Activated naive CD8-positive, alpha-beta T cell treated with anti-CD3 and anti-CD28 coated beads for 36 hours (primary cell): Measurements from ENCODE around the gene ARHGAP12. TPM values are rescaled to one million over a fixed set of nuclear protein-coding genes. Genes with fewer than 3 reads are reported as not detected.
A peak's percentile ranks its signal among the peaks of the same experiment; 100 is the strongest.

Source experiments
- DNase-seq: peaks from one replicate; pipeline ENCODE4 v3.0.0; 2021
- H3K27ac Mint-ChIP-seq: one replicate; pipeline ENCODE4 v1.8.0; 2022; ENCODE audit warnings: mild to moderate bottlenecking, moderate library complexity, mixed read lengths
- H3K27me3 Mint-ChIP-seq: one replicate; pipeline ENCODE4 v1.8.0; 2022; ENCODE audit warnings: mild to moderate bottlenecking, mixed read lengths
- H3K36me3 Mint-ChIP-seq: one replicate; pipeline ENCODE4 v1.8.0; 2021; ENCODE audit warnings: mild to moderate bottlenecking, mixed read lengths
- H3K4me1 Mint-ChIP-seq: one replicate; pipeline ENCODE4 v1.8.0; 2021; ENCODE audit warnings: mixed read lengths
- H3K4me3 Mint-ChIP-seq: one replicate; pipeline ENCODE4 v1.8.0; 2022; ENCODE audit warnings: mild to moderate bottlenecking, moderate library complexity, mixed read lengths
- H3K9me3 Mint-ChIP-seq: one replicate; pipeline ENCODE4 v1.8.0; 2022; ENCODE audit warnings: mixed read lengths
- total RNA-seq, 2 experiments: library from RNA; stranded (reverse); gene quantifications; one replicate each; pipeline ENCODE4 v1.2.3, GENCODE V29; 2021

ARHGAP12 gene
- total RNA-seq, 2 experiments from 2014 or later = 2.8 to 3.4 TPM

DNA sequence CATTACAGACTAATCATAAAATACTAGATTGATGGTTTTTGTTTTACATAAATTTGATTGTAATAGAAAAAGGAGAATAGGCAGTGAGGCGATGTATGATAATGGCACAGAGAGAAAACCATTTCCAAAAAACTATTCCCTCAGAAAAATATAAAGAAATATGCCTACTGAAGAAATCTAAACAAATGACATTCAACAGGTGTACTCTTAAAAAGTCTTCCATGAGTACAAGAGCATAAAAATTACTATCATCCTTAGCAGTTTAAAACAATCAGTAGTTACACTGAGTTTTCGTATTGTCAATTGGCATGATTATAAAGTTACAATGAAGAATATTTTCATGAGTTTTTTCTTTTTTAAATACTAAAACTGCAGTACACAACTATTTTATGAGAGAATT lies 75.0 kb downstream of the ARHGAP12 start:
- H3K36me3 Mint-ChIP-seq = peaks cover 5% of the 10 kb centered on the region
- DNase-seq = no peak
- peaks cover 16% of the 10 kb centered on the region for H3K4me1 Mint-ChIP-seq
- H3K27me3 Mint-ChIP-seq = no peaks in the 10 kb centered on the region
- H3K4me3 Mint-ChIP-seq = no peak overlapping the region
- no peaks in the 10 kb centered on the region for H3K9me3 Mint-ChIP-seq
- no peak overlapping the region for H3K27ac Mint-ChIP-seq

GRCh38 chr10:31851216-31851615 lies 77.4 kb downstream of the ARHGAP12 start:
- Mint-ChIP-seq H3K27ac (peak overlapping the region; percentile 47), H3K4me3 (no peak overlapping the region), H3K36me3 (peaks cover 2% of the 10 kb centered on the region), H3K9me3 (no peaks in the 10 kb centered on the region), H3K4me1 (peaks cover 12% of the 10 kb centered on the region), H3K27me3 (no peaks in the 10 kb centered on the region)
- no peak for DNase-seq

DNA sequence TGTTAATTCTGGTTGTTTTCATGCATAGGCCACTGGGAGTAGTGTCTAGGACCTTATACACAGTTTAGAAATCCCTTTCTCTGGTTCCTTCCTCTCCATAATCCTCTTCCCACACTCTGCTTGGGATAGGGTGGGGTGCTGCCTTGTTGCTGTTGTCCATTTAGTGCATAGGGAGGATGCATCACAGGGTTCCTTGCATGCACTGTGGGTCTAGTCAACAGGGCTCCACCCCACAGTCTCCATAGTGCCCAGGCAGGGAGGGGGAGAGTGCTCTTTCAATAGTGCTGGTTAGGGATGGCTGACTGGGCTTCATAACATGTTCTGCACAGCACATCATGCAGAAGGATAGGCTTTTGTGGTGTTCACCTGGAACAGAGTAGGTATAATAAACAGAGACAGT lies 81.1 kb downstream of the ARHGAP12 start:
- H3K36me3 Mint-ChIP-seq = peaks cover 2% of the 10 kb centered on the region
- H3K27ac Mint-ChIP-seq = no peak overlapping the region
- no peak for DNase-seq
- H3K9me3 Mint-ChIP-seq = no peaks in the 10 kb centered on the region
- H3K4me1 Mint-ChIP-seq = peaks cover 17% of the 10 kb centered on the region
- no peaks in the 10 kb centered on the region for H3K27me3 Mint-ChIP-seq
- no peak overlapping the region for H3K4me3 Mint-ChIP-seq

DNA sequence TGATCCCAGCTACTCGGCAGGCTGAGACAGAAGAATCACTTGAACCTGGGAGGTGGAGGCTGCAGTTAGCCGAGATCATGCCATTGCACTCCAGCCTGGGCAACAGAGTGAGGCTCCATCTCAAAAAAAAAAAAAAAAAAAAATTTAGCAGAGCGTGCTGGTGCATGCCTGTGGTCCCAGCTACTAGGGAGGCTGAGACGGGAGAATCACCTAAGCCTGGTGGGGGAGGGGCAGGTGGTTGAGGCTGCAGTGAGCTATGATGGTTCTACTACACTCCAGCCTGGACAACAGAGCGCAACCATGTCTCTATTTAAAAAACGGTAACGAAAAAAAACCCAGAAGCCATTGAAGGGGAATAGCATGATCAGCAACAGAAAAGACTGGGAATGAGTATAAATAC lies 89.9 kb downstream of the ARHGAP12 start:
- Mint-ChIP-seq H3K9me3 (no peaks in the 10 kb centered on the region), H3K4me1 (peaks cover 9% of the 10 kb centered on the region), H3K36me3 (no peaks in the 10 kb centered on the region), H3K27ac (no peak overlapping the region), H3K27me3 (no peaks in the 10 kb centered on the region), H3K4me3 (no peak overlapping the region)
- no peak for DNase-seq

DNA sequence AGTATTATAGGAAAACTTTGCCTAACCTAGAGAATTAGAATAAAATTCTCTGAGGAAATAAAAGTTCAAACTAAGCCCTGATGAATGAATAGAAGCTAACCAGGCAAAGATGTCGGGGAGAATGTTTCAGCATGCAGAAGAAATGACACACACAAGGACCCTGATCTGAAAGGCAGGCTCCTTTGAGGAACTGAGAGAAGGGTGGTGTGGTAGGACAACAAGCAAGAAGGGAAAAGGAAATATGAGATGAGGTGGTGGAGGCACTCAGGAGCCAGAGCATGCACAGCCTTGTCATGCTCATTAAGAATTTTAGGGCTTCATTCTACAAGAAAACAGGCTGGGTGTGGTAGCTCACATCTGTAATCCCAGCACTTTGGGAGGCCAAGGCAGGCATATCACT lies 90.6 kb downstream of the ARHGAP12 start:
- Mint-ChIP-seq H3K27me3 (no peaks in the 10 kb centered on the region), H3K4me3 (no peak overlapping the region), H3K36me3 (no peaks in the 10 kb centered on the region), H3K9me3 (no peaks in the 10 kb centered on the region), H3K27ac (no peak overlapping the region), H3K4me1 (peaks cover 5% of the 10 kb centered on the region)
- no peak for DNase-seq

DNA sequence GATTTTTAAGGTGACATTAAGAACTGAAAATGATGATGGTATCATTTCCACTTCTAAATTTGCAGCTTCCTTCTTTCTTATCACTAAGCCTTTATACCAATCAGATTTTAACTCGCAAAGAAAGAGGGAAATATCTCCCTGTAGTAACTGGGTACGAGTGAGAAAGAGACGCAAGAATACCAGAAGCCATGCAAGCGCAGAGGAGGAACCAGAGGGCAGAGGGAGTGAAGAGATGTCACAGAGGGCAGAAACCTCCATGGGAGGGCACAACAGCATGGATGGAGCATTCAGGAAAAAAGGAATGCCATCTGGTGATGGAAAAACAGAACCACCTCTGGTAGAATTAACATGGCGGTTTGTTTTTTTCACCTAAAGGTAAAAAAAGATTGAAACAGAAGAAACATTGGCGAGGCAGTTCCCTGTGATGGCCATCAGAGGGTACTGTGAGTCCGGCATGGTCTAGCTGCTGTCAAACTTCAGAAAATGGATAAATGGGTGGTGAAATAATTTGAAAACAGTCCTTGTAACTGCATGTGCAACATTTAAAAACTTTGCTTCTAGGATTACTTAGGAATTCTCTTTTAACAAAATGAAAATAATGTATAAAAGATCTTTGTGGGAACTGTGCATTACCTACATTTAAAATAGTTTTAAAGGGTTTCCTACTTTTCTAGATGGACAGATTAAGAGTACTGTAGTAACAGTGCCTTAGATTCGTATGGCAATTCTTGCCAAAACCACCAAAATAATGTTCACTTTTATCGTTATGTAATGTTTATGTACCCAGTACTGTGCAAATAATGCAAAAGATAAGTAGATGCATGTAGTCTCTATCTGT lies 91.8 kb downstream of the ARHGAP12 start:
- Mint-ChIP-seq H3K27ac (no peak overlapping the region), H3K27me3 (no peaks in the 10 kb centered on the region), H3K4me3 (no peak overlapping the region), H3K9me3 (no peaks in the 10 kb centered on the region), H3K36me3 (no peaks in the 10 kb centered on the region), H3K4me1 (peaks cover 5% of the 10 kb centered on the region)
- peak; percentile 10 for DNase-seq

DNA sequence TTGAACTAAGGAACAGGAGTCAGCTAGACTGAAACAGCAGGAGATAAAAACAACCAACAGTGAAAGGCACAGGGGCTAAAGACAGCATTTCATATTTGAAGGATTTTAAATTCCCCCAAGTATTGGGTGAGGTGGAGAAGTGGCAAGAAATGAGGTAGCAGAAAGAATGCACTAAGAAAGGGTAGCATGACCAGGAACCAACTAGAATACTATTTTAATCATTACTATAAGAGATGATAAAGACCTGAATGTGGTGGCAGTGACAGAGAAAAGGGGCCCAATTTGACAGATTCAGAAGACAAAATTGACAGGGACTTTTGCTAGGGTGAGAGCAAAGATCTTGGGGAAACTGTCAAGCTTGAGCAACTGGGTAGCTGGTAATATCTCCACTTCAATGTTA lies 94.9 kb downstream of the ARHGAP12 start:
- no peaks in the 10 kb centered on the region for H3K36me3 Mint-ChIP-seq
- no peak for DNase-seq
- H3K27ac Mint-ChIP-seq = no peak overlapping the region
- no peaks in the 10 kb centered on the region for H3K27me3 Mint-ChIP-seq
- peaks cover 5% of the 10 kb centered on the region for H3K4me1 Mint-ChIP-seq
- no peaks in the 10 kb centered on the region for H3K9me3 Mint-ChIP-seq
- H3K4me3 Mint-ChIP-seq = no peak overlapping the region

DNA sequence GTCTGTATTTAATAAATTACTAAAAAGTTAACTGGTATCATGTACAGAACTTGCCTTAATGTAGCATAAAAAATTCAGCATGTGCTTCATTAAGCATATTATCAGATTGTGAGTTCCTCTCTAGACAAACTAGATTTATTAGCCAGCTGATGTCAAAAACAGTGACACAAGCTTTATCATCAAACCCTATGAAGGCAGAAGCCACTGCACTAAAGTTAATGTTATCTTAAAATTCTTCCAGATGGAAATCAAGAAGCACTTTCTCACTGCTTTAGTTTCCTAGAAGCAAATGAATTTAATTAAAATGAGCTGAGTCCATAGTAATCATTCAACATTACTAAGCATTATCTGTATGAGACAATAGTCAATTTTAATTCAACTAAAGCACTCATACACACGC lies 96.4 kb downstream of the ARHGAP12 start:
- no peak overlapping the region for H3K27ac Mint-ChIP-seq
- no peak for DNase-seq
- H3K36me3 Mint-ChIP-seq = no peaks in the 10 kb centered on the region
- H3K27me3 Mint-ChIP-seq = no peaks in the 10 kb centered on the region
- H3K4me3 Mint-ChIP-seq = no peak overlapping the region
- H3K4me1 Mint-ChIP-seq = peaks cover 5% of the 10 kb centered on the region
- H3K9me3 Mint-ChIP-seq = no peaks in the 10 kb centered on the region

DNA sequence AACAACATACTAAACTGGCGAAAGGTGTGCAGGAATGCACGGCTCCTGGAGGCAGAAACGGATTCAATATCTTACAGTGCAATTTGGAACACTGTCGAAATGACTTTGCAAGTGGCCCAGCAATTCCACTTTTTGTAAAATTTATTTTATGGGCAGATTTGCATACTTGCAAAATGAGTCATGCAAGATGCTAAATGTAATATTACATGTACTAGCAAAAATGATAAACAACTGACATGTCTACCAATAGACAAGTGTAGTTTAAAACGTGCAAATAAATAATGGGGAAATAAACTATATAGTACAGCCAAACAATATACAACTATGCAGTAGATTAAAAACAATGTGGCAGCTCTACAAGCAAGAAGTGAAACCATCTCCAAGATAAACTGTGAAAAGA lies 97.7 kb downstream of the ARHGAP12 start:
- H3K36me3 Mint-ChIP-seq = no peaks in the 10 kb centered on the region
- no peak overlapping the region for H3K4me3 Mint-ChIP-seq
- no peak for DNase-seq
- H3K4me1 Mint-ChIP-seq = peaks cover 2% of the 10 kb centered on the region
- H3K27ac Mint-ChIP-seq = no peak overlapping the region
- no peaks in the 10 kb centered on the region for H3K27me3 Mint-ChIP-seq
- no peaks in the 10 kb centered on the region for H3K9me3 Mint-ChIP-seq

DNA sequence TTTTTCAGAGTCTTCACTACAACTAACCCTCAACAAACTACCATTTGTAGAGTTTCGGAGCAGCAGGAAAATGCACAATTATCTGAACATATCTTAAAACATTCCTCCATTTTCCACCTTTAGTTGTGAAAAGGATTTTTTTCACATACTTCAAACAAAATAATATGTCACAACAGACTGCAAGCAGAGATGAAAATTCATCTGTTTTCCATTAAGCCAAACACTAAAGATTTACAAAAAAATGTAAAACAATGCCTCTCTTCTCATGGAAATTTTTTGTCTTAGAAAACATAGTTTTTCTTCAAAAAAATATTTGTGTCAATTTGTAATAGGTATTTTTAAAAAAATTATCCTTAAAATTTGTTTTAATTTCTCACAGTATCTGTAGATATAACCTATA lies 98.9 kb downstream of the ARHGAP12 start:
- Mint-ChIP-seq H3K4me1 (peaks cover 2% of the 10 kb centered on the region), H3K4me3 (no peak overlapping the region), H3K27ac (no peak overlapping the region), H3K9me3 (no peaks in the 10 kb centered on the region), H3K27me3 (no peaks in the 10 kb centered on the region), H3K36me3 (no peaks in the 10 kb centered on the region)
- DNase-seq = no peak

- no peaks in the 10 kb centered on the region for H3K4me1 Mint-ChIP-seq
- no peaks in the 10 kb centered on the region for H3K9me3 Mint-ChIP-seq
- no peaks in the 10 kb centered on the region for H3K27me3 Mint-ChIP-seq
- H3K36me3 Mint-ChIP-seq = no peaks in the 10 kb centered on the region
- no peak for DNase-seq
- no peak overlapping the region for H3K4me3 Mint-ChIP-seq
- H3K27ac Mint-ChIP-seq = no peak overlapping the region
These were observed 105.3 kb downstream of the ARHGAP12 start for GRCh38 chr10:31823358-31823757.

GRCh38 chr10:31822616-31823318 lies 105.9 kb downstream of the ARHGAP12 start:
- Mint-ChIP-seq H3K27ac (no peak overlapping the region), H3K9me3 (no peaks in the 10 kb centered on the region), H3K4me3 (no peak overlapping the region), H3K4me1 (no peaks in the 10 kb centered on the region), H3K36me3 (no peaks in the 10 kb centered on the region), H3K27me3 (no peaks in the 10 kb centered on the region)
- DNase-seq = no peak

- no peak for DNase-seq
- no peak overlapping the region for H3K4me3 Mint-ChIP-seq
- no peaks in the 10 kb centered on the region for H3K27me3 Mint-ChIP-seq
- no peaks in the 10 kb centered on the region for H3K9me3 Mint-ChIP-seq
- no peak overlapping the region for H3K27ac Mint-ChIP-seq
- H3K4me1 Mint-ChIP-seq = no peaks in the 10 kb centered on the region
- no peaks in the 10 kb centered on the region for H3K36me3 Mint-ChIP-seq
These were observed 106.5 kb downstream of the ARHGAP12 start for GRCh38 chr10:31822150-31822549.

- Mint-ChIP-seq H3K4me3 (no peak overlapping the region), H3K36me3 (no peaks in the 10 kb centered on the region), H3K4me1 (no peaks in the 10 kb centered on the region), H3K9me3 (no peaks in the 10 kb centered on the region), H3K27ac (no peak overlapping the region), H3K27me3 (no peaks in the 10 kb centered on the region)
- no peak for DNase-seq
These were observed 107.8 kb downstream of the ARHGAP12 start for GRCh38 chr10:31820778-31821369.

DNA sequence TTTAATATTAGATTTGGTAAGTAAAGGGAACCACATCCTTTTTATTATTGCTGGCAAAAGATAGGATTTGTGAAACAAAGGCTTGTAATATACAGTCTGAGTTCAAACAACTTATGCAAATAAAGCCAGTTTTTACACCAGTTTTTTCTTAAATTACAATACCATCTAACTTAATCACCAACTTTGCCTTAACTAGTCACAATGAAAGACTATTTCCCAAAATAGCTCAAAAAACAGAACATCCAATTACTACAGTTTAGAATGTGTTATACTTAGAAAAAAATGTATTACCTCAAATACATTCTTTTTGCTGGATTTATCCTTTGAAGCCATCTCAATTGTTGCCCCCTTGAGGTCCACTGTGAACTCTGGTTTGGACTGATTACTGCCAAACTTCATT lies 108.5 kb downstream of the ARHGAP12 start:
- DNase-seq = no peak
- Mint-ChIP-seq H3K27ac (no peak overlapping the region), H3K9me3 (no peaks in the 10 kb centered on the region), H3K27me3 (no peaks in the 10 kb centered on the region), H3K36me3 (no peaks in the 10 kb centered on the region), H3K4me1 (no peaks in the 10 kb centered on the region), H3K4me3 (no peak overlapping the region)
